ENCODE measurements around the gene UST.

UST gene

DNA sequence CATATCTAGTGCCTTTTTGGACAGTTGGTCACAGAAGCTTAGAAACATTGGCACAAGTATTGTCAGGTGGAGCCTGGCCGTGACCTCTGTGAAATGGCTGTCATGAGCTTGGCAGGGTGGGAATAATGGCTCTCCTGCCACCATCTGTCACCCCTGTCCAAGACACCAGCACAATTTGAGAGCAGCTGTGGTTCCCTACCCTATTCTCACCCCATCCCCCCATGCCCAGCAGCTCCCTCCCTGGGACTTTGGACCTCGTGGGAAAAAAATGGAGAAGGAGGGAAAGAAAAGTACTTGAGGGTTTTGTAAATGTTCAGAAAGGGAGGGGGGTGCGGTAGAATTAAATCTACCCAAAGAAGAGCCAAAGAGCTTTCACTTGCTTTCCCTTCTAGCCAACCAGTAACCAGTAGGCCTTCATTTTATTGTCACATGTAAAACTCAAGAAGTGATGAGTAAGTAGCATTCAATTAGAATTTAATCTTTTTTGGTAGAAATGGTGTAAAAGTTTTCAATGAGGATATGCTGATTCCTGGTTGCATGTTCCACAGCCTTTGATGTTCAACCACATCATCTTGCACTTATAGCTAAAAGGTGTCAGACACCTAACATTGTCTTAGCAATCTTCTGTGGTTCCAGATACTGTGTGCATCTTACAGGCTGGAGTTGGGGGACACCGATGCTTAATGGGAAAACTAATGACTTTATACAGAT lies 307.2 kb downstream of the UST start:
- Histone ChIP-seq H2AFZ (ENCODE audit: low read depth) (no peak overlapping the region), H3K4me2 (no peak overlapping the region), H3K4me3 (IDR thresholded peaks at IDR 0.05; ENCODE audit: insufficient read depth, low read depth, low read length) (no peak overlapping the region), H3K9ac (no peak overlapping the region), H4K20me1 (ENCODE audit: insufficient read depth) (no peaks in the 10 kb centered on the region), H3K36me3 (ENCODE audit: insufficient read depth) (no peaks in the 10 kb centered on the region), H3K4me1 (ENCODE audit: low read depth, poor library complexity, severe bottlenecking) (no peaks in the 10 kb centered on the region), H3K79me2 (ENCODE audit: insufficient read depth, low read depth) (no peaks in the 10 kb centered on the region), H3K27ac (no peak overlapping the region), H3K27me3 (ENCODE audit: insufficient read depth, low read depth) (no peaks in the 10 kb centered on the region)
- TF ChIP-seq, protein P1, sequence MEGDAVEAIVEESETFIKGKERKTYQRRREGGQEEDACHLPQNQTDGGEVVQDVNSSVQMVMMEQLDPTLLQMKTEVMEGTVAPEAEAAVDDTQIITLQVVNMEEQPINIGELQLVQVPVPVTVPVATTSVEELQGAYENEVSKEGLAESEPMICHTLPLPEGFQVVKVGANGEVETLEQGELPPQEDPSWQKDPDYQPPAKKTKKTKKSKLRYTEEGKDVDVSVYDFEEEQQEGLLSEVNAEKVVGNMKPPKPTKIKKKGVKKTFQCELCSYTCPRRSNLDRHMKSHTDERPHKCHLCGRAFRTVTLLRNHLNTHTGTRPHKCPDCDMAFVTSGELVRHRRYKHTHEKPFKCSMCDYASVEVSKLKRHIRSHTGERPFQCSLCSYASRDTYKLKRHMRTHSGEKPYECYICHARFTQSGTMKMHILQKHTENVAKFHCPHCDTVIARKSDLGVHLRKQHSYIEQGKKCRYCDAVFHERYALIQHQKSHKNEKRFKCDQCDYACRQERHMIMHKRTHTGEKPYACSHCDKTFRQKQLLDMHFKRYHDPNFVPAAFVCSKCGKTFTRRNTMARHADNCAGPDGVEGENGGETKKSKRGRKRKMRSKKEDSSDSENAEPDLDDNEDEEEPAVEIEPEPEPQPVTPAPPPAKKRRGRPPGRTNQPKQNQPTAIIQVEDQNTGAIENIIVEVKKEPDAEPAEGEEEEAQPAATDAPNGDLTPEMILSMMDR (conservative IDR thresholded peaks at IDR 0.05; ENCODE audit: low read depth, low read length) = no peak

DNA sequence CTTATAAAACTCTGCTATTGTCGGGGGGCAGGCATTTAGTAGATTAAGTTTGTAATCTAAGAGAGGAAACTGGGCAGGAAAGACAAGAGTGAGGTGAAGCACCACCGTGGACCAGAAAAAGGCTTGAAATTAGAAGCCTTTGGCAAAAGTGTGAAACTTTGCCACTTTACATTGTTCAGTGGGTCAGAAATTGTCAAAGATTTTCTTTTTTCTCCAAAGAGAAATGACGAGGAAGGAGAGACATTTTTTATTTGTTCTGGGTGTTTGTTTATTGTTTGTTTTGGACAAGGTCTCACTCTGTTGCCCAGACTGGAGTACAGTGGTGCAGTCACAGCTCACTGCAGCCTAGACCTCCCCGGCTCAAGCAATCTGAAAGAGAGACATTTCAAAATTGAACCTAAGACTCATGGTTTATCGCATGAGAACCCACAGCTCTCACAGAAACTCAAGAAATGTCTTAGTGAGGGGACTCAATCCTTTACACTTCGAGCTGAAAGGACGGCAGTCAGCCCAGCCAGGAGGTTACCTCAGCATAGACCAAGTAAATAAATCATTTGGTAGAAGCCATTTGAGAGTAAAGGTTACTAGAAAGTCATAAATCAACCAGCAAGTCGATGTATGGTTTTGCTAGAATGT lies 307.8 kb downstream of the UST start:
- no peak overlapping the region for H2AFZ ChIP-seq (ENCODE audit: low read depth)
- no peak overlapping the region for H3K9ac ChIP-seq
- H4K20me1 ChIP-seq (ENCODE audit: insufficient read depth) = no peaks in the 10 kb centered on the region
- no peak overlapping the region for H3K4me2 ChIP-seq
- H3K36me3 ChIP-seq (ENCODE audit: insufficient read depth) = no peaks in the 10 kb centered on the region
- no peaks in the 10 kb centered on the region for H3K79me2 ChIP-seq (ENCODE audit: insufficient read depth, low read depth)
- H3K27ac ChIP-seq = no peak overlapping the region
- H3K4me1 ChIP-seq (ENCODE audit: low read depth, poor library complexity, severe bottlenecking) = no peaks in the 10 kb centered on the region
- TF ChIP-seq, protein P1 (conservative IDR thresholded peaks at IDR 0.05; ENCODE audit: low read depth, low read length) = no peak
- no peak overlapping the region for H3K4me3 ChIP-seq (IDR thresholded peaks at IDR 0.05; ENCODE audit: insufficient read depth, low read depth, low read length)
- no peaks in the 10 kb centered on the region for H3K27me3 ChIP-seq (ENCODE audit: insufficient read depth, low read depth)

DNA sequence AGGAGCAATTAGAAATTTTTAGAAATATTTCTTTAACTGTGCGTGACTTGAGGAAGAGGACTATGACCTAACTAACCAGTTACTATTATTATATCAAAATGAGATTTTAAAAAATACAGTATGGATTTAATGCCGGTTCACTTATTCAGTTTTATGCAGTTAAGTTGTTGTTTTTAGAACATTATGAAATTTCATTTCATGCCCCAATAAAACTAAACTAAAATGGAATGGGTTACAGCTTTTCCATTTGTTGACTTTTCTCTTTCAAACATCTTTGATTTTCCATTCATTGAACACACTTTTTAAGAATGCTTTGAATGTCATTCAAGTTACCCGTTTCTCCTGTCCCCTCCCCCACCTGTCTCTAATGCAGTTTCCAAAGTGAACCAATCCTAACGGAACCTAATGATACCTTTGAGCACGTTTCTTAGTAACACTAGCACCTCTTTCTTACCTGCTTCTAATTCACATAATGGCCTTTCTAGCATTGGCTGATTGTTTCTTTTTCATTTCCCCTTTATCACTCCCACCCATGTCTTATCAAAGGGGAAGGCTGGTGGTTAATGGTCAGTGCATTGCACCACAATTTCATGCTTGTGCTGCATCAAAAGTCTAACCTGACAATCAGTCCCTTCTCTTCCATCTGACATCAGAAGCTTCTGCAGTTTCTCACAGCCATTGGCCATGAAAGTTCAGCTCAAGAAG lies 308.5 kb downstream of the UST start:
- Histone ChIP-seq H3K27ac (no peak overlapping the region), H3K4me1 (ENCODE audit: low read depth, poor library complexity, severe bottlenecking) (no peaks in the 10 kb centered on the region), H3K79me2 (ENCODE audit: insufficient read depth, low read depth) (no peaks in the 10 kb centered on the region), H2AFZ (ENCODE audit: low read depth) (no peak overlapping the region), H3K4me2 (no peak overlapping the region), H4K20me1 (ENCODE audit: insufficient read depth) (no peaks in the 10 kb centered on the region), H3K4me3 (IDR thresholded peaks at IDR 0.05; ENCODE audit: insufficient read depth, low read depth, low read length) (no peak overlapping the region), H3K27me3 (ENCODE audit: insufficient read depth, low read depth) (no peaks in the 10 kb centered on the region), H3K36me3 (ENCODE audit: insufficient read depth) (no peaks in the 10 kb centered on the region), H3K9ac (no peak overlapping the region)
- TF ChIP-seq, protein P1 (conservative IDR thresholded peaks at IDR 0.05; ENCODE audit: low read depth, low read length) = no peak

DNA sequence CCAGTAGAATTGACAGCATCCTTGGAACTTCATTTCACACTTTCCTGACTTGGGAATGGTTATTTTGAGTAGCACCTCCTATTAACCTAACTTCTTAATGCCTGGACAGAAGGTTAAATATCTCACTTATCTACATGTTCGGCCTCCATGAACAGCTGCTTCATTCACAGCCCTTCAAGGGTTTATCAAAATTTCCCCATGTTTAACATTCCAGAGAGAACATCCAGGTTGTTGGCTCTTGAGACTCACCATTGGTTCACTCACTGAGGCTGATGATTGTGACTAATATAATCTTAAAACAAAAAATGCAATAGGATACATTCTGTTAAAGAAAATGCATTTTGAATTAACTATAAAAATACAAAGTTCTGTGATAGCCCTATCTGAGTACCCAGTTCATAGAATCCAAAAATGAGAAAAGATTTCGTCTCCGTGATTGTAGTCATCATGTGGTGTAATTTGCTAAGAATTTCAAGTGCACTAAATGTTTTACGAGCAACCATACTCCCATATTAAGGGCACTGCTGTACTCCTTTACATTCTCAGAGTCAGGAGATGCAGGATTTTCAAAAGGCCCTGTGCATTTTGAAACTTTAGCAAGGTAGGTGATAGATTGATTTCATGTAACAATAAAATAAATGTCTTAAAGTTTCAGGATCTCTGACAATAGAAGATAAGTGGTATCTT lies 310.1 kb downstream of the UST start:
- Histone ChIP-seq H2AFZ (ENCODE audit: low read depth) (no peak overlapping the region), H3K4me3 (IDR thresholded peaks at IDR 0.05; ENCODE audit: insufficient read depth, low read depth, low read length) (no peak overlapping the region), H3K79me2 (ENCODE audit: insufficient read depth, low read depth) (no peaks in the 10 kb centered on the region), H4K20me1 (ENCODE audit: insufficient read depth) (no peaks in the 10 kb centered on the region), H3K4me2 (no peak overlapping the region), H3K27me3 (ENCODE audit: insufficient read depth, low read depth) (no peaks in the 10 kb centered on the region), H3K4me1 (ENCODE audit: low read depth, poor library complexity, severe bottlenecking) (no peaks in the 10 kb centered on the region), H3K27ac (no peak overlapping the region), H3K9ac (no peak overlapping the region), H3K36me3 (ENCODE audit: insufficient read depth) (no peaks in the 10 kb centered on the region)
- TF ChIP-seq, protein P1 (conservative IDR thresholded peaks at IDR 0.05; ENCODE audit: low read depth, low read length) = no peak

All from KMS-11 (cell line).